A549 treated with CpdA at 1 μM for 4 hours (cell line): ENCODE results near the gene MBNL1. TPM values are rescaled to one million over a fixed set of nuclear protein-coding genes. Genes with fewer than 3 reads are reported as not detected.

Source experiments
- total RNA-seq: library from RNA; stranded (reverse); fragments of 200-300 nt; extraction: Qiagen RNA extraction; gene quantifications from 5 replicates; pipeline ENCODE4 v1.2.3, GENCODE V29; 2022; ENCODE audit warnings: low read depth

Gene MBNL1, protein sequence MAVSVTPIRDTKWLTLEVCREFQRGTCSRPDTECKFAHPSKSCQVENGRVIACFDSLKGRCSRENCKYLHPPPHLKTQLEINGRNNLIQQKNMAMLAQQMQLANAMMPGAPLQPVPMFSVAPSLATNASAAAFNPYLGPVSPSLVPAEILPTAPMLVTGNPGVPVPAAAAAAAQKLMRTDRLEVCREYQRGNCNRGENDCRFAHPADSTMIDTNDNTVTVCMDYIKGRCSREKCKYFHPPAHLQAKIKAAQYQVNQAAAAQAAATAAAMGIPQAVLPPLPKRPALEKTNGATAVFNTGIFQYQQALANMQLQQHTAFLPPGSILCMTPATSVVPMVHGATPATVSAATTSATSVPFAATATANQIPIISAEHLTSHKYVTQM
- 42.4 to 58.3 TPM (median 52.8 TPM) in 5 replicates for total RNA-seq

DNA sequence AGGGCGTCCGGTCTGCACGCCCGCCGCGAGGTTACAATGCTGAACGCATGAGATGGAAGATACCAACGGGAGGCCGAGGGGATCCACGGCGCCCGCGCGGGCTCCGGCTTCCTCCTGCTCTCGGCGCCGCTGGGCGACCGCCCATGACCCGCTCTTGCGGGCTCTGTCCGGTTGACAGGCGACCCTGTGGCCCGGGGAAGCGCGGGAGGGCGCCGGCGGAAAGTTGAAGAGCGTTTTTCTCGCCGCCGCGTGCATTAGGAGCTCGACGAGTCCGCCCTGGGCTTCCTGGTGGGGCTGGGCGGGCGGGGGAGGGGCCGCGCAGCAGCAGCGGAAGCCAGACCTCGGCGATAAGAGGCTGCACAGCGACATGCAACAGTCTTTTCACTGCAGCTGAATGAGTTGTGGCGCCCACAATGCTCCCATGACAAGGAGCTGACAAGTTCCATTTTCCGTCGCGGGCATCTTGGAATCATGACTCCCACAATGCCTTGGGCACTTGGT is at the start of gene MBNL1:
Gene MBNL1 (plus strand): TSS at position 375 of the 501 bp plus-strand sequence. CDS start 31,265 bp downstream, outside the sequence.

